Hematopoietic multipotent progenitor cell treated with erythropoietin and hydrocortisone succinate and interleukin-3 and kit ligand, for 6 days (in vitro differentiated cells): ENCODE data around the gene WDFY2.
A peak's percentile ranks its signal among the peaks of the same experiment; 100 is the strongest.

Source experiments
- DNase-seq: peaks from one replicate; pipeline ENCODE4 v3.0.0-alpha.2; 2015

The WDFY2 gene

DNA sequence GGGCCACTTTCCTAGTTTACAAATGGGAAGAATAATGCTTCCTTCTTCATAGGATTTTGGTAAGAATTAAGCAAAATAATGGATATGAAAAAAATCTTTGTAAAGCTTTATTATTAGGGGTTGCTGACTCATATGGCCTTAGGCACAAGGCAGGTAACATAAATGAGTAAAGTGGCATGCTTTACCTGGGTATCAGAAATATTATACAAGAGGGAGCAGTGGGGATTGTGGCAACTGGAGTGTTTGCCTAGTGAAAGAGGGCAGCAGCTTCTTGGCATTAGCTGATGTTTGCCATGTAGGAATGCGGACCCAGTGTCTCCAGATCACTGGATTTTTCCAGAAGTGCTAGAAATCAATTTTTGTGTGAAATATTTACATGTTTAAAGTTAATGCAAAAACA is 19.5 kb downstream of the WDFY2 start:
- DNase-seq: no peak

DNA sequence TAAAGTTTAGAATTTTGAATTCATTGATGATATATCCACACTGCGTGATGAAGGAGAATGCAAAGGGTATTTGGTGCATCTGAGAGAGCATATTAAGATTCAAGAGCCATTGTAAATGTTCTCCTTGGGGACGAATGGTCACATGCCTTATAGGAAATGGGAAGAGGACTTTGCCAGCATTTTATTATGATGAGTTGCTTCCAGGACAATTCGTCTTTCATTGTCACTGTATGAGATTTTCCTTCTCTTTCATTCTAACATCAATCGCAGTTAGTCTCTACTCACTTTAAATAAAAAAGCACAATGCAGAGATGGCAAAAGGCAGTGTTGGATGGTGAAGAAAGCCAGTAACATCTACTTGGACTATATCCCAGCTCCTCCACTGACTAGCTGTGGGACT is 21.4 kb downstream of the WDFY2 start:
- DNase-seq: no peak

- DNase-seq: no peak
These were observed 22.9 kb downstream of the WDFY2 start for GRCh38 chr13:51607165-51607564.

DNA sequence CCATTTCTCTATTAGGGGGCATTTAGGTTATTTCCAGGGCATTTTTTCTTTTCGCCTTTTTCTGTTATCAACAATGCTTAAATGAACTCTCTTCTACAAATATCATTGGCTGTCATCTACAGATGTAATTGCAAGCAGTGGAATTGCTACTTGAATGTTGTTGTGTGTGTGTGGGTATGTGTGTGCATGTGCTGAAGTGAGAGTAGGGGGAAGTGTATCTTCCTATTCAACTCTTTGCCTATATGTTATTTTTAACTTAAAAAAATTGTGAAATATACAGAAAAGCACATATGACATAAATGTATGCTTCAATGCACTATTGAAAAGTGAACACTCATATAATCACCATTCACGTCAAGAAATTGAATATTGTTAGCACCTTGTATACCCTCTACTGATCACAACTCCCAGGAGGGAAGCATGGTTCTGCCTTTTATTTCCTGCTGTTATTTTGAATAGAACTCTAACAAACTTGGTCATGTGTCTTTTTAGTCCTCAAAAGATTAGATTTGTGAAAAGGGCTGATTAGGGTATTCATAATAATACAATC is 24.7 kb downstream of the WDFY2 start:
- DNase-seq: no peak

DNA sequence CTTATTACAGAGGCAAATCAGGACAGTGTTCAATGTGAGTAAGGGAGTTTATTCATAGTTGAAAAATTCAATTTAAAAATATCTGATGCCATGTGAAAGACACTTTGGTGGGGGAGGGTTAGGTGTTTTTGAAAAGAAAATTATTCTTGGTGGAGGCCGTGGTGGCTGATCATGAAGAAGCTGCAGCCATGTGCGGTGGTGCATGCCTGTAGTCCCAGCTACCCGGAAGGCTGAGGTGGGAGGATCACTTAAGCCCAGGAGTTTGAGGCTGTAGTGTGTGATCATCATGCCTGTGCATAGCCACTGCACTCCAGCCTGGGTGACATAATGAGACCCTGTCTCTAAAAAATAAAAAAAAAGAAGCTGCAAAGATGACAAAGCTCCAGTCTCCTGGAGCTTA is 28.6 kb downstream of the WDFY2 start:
- no peak for DNase-seq

GRCh38 chr13:51613535-51613934 is 29.3 kb downstream of the WDFY2 start:
- DNase-seq: no peak

DNA sequence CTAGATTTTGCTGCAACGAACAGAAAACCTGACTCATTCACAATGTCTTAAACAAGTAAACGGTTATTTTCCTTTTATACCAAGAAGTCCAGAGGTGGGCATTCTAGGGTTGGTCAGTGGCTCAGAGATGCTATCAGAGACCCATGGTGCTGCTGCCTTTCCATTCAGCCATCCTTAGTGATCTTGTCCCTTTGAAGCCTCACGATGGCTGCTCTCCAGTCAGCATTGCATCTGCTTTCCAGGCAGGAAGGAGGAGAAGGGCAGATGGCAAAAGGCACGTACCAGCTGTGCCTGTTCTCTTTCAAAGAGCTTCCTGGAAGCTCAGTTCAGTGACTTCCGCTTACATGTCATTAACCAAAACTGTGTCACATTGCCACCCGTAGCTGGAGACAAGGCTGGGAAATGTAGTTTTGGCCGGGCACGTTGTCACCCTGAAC is 30.1 kb downstream of the WDFY2 start:
- peak; percentile 36 for DNase-seq

- DNase-seq: no peak
These were observed 34.4 kb downstream of the WDFY2 start for GRCh38 chr13:51618626-51619025.

DNA sequence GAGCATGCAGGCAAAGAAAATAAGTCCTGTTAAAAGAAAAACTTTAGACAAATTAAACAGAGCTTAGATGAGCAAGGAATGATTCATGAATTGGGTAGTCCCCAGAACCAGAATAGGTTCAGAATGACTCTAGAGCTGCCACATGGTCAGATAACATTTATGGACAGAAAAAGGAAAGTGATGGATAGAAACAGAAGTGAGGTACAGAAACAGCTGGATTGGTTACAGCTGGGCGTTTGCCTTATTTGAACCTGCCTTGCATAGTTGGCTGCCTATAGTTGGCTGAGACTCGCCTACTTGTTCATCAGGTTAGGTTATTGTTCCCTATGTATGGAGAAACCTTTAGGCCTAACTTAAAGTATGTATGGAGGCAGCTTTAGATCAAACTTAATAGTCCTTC is 35.4 kb downstream of the WDFY2 start:
- DNase-seq: no peak

GRCh38 chr13:51620165-51620983 is 36.1 kb downstream of the WDFY2 start:
- DNase-seq: no peak

- no peak for DNase-seq
These were observed 37.3 kb downstream of the WDFY2 start for GRCh38 chr13:51621602-51622001.

GRCh38 chr13:51623473-51623872 is 39.2 kb downstream of the WDFY2 start:
- DNase-seq: no peak

DNA sequence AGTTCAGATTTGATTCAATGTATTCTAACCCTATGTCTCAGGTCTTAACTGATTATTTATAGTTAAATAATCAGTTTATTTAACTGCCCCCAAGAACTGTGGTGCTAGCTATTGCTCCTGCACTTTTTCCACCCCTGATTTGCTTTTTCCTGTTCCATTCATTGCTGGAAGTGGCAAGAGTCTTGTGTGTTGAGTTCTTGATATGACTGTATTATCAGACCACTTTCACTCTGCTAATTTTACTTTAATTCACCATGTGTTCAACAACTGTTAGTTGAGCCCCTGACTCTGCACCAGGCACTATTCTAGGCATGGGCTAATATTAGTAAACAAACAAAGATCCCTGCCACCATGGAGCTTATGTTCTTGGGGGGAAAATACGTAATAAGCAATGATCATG is 39.9 kb downstream of the WDFY2 start:
- no peak for DNase-seq

- no peak for DNase-seq
These were observed 40.6 kb downstream of the WDFY2 start for GRCh38 chr13:51624695-51625345.

DNA sequence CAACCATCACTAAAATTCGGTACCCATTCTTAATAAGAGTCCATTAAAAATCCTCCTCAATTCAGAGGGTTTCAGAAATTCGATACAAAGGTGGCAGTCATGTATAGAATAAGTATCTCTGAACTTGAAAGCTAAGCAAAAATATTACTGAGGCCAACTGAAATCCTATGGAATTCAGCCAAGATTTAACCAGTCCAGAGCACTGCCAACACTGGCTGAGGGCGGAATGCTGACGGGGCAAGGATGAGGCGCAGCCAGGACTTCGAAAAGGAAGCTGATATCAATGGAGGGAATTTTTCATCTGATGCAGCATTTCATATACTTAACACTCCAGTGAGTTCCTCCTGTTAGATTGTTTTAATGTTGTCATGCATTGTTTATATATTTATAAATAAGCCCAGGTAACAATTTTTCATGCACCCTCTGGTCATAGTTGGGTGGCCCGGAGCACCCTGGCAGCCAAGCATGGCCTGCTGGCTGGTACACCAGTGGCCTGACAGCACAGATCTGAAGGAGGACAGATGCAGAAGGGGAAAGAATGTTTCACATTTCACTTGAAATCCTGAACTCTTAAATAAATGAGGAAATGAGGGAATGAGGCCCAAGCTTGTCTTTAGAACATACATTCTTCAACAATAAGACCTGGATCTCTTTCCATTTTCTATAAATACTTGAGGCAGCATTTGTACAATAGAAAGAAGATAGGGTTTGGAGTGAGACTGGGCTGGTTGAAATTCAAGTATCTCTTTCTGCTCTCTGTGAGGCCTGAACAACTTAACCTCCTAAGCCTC is 41.5 kb downstream of the WDFY2 start:
- DNase-seq: no peak

- no peak for DNase-seq
These were observed 42.5 kb downstream of the WDFY2 start for GRCh38 chr13:51626749-51627148.

DNA sequence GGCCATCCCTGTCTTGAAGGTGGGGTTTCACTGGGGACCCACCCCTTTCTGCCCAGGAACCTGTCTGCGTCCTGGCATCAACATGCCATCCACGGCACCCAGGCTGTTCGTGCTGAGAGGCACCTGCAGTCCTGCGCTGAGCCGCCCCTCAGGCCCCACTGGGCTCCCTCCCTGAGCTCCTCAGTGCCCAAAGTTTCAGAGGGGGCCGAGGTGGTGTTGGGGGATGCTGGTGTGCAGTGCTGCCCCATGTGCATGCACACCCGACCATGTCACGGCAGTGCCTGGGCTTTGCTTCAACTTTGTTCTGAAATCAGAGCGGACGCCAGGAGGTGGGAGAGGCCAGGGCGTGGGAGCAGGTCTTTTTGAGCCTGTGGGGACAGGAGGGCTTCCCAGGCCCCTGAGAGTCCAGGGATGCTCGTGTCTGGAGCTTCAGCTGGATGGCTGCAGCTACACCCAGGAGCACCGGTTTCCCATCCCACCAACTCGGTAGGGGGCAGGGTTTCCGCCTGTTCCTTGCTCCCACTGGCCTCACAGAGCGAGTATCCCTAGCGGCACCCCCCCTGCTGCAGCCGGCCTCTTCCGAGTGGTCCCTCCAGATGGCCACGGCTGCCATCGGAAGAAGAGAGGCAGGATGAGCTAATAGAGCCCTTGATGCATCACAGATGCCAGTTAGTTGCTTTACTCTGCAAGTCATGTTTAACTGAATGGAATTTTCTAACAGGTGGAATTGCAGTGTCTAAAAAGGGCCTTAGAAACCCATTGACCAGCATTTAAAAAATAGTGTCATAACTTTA is 44.0 kb downstream of the WDFY2 start:
- DNase-seq: no peak

- no peak for DNase-seq
These were observed 45.4 kb downstream of the WDFY2 start for GRCh38 chr13:51629491-51630287.

- no peak for DNase-seq
These were observed 46.0 kb downstream of the WDFY2 start for GRCh38 chr13:51630288-51630615.

- DNase-seq: no peak
These were observed 48.5 kb downstream of the WDFY2 start for GRCh38 chr13:51632591-51633362.
